DOHH2 (cell line): Measurements from ENCODE around the gene EPS15.

Experiments used
- EZH2phosphoT487 ChIP-seq: fragments of 200-600 bp; sonication (generic); IDR thresholded peaks from 2 replicates; pipeline ENCODE4 v1.6.1; 2017; ENCODE audit warnings: borderline replicate concordance, mild to moderate bottlenecking, antibody characterized with exemption, low read length, moderate library complexity, mixed read lengths
- TF ChIP-seq, protein P1 (sequence below): fragments of 200-600 bp; sonication (generic); IDR thresholded peaks from one replicate; pipeline ENCODE4 v1.5.1; 2014; ENCODE audit warnings: antibody characterized with exemption, mild to moderate bottlenecking, low read depth, low read length; ENCODE audit not compliant: poor library complexity, severe bottlenecking

DNA sequence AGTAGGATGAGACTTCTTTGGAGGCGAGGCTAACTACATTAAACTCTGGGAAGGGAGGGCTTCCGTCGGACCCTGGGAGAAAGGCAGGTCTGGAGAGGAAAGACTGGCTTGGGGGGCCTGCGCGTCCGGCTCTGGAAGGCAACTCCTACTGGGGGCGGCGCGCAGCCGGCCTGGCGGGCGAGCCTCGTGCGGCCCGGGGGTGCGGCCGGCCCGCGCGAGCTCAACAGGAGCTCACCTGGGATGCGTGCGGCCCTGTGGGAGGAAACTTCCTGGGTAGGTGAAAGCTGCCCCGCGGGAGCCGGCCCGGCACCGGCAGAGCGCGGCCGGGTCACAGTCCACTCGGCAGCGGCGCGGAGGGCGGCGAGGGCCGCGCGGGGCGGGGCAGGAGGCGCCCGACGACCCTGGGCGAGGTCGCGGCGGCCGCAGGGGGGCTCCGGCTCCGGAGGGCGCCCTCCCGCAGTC, 449 bp downstream of the EPS15 start:
- TF ChIP-seq, protein P1, sequence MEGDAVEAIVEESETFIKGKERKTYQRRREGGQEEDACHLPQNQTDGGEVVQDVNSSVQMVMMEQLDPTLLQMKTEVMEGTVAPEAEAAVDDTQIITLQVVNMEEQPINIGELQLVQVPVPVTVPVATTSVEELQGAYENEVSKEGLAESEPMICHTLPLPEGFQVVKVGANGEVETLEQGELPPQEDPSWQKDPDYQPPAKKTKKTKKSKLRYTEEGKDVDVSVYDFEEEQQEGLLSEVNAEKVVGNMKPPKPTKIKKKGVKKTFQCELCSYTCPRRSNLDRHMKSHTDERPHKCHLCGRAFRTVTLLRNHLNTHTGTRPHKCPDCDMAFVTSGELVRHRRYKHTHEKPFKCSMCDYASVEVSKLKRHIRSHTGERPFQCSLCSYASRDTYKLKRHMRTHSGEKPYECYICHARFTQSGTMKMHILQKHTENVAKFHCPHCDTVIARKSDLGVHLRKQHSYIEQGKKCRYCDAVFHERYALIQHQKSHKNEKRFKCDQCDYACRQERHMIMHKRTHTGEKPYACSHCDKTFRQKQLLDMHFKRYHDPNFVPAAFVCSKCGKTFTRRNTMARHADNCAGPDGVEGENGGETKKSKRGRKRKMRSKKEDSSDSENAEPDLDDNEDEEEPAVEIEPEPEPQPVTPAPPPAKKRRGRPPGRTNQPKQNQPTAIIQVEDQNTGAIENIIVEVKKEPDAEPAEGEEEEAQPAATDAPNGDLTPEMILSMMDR: no peak
- TF ChIP-seq EZH2phosphoT487: no peak
